Measurements from ENCODE around the gene DNAJB14. TPM values are rescaled to one million over a fixed set of nuclear protein-coding genes. Genes with fewer than 3 reads are reported as not detected.
A peak's percentile ranks its signal among the peaks of the same experiment; 100 is the strongest.

DNAJB14 gene
- 10 to 100 TPM; 59.6 to 63.6 TPM for total RNA-seq

DNA sequence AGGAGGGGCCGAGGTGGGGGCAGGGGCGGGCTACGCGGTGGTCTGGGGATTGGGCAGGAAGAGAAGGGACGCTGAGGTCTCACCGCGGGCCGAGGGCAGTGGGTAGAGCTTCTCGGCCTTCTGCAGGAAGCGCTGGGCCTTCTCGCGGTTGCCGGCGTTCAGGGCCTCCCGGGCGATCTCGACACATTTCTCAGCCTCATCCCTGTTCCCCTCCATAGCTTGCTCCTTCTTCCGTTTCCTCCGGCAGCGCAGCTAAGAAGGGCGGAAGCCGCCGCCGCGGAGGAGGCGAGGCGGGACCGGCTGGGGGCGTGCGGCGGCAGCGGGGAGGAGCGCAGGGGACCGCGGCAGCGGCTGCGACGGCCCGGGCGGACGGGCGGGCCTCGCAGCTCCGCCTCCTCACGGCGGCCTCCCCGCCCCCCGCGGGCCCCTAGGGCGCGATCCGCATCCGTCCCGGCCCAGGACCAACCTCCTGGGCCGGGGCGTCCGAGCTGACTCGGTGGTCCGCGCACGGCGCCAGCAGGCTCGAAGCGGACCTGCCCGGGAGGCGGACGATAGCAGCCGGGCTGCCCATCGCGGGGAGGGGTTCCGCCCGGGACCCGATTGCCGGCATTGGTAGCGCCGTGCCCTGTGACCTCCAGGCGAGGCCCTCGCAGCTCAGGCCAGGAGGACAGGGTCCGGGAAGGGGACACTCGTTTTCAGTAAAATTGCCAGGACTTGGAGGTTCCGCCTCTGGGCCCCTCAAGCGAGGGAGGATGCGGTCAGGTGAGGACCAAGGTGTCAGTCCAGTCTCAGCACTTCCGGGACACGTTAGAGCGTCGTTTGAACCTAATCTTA is at the start of gene DNAJB14:
Gene DNAJB14, minus strand, starts transcription at position 263 of the 834 bp plus-strand sequence. Its CDS starts 47 bp downstream, at position 216.
- no peak within 1 kb of the TSS for H3K4me3 Mint-ChIP-seq
- H3K36me3 Mint-ChIP-seq: peaks cover 41% of the 10 kb centered on the region
- peak; percentile 84 for DNase-seq
- no peaks in the 10 kb centered on the region for H3K9me3 Mint-ChIP-seq (ENCODE audit: low read depth)
- peak within 1 kb of the TSS; percentile 97 for H3K27ac Mint-ChIP-seq
- no peaks in the 10 kb centered on the region for H3K27me3 Mint-ChIP-seq
- H3K4me1 Mint-ChIP-seq: peaks cover 46% of the 10 kb centered on the region
- CTCF ChIA-PET: interaction anchor here (0.9 to 3.4 kb wide), 11 partner anchors 9 to 383 kb away, joined by 3 to 42 read pairs (median 9); partner anchors contain the start of genes DAPP1, LAMTOR3 and TRMT10A
- peak; percentile 54 for ATAC-seq

- CTCF ChIA-PET: no interaction called here
- ATAC-seq (no peak), DNase-seq (no peak)
- H3K27ac Mint-ChIP-seq: no peak overlapping the region
- no peaks in the 10 kb centered on the region for H3K36me3 Mint-ChIP-seq
- H3K4me1 Mint-ChIP-seq: no peaks in the 10 kb centered on the region
- no peak overlapping the region for H3K4me3 Mint-ChIP-seq
- no peaks in the 10 kb centered on the region for H3K9me3 Mint-ChIP-seq (ENCODE audit: low read depth)
- peaks cover 10% of the 10 kb centered on the region for H3K27me3 Mint-ChIP-seq
These were observed 45.3 kb upstream of the DNAJB14 start for GRCh38 chr4:99991741-99992140.

- no peak for ATAC-seq
- H3K4me3 Mint-ChIP-seq: no peak overlapping the region
- H3K36me3 Mint-ChIP-seq: no peaks in the 10 kb centered on the region
These were observed 41.3 kb upstream of the DNAJB14 start for GRCh38 chr4:99987681-99988080.

DNA sequence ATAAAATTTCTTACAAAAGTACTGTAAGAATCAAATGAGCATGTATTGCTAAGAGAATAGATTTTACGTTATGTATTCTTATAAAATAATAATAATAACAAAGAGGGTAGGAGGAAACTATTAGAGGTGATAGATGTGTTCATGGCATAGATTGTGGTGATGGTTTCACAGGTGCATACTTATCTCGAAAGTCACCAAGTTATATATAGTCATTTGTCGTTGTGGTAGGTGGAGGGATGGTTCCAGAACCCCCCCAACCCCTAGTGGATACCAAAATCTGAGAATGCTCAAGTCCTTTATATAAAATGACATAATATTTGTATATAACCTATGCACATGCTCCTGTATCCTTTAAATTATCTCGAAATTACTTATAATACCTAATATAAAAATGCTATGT is 40.4 kb upstream of the DNAJB14 start:
- ATAC-seq (no peak), DNase-seq (no peak)
- Mint-ChIP-seq H3K36me3 (no peaks in the 10 kb centered on the region), H3K27me3 (peaks cover 12% of the 10 kb centered on the region), H3K4me3 (no peak overlapping the region), H3K4me1 (no peaks in the 10 kb centered on the region), H3K27ac (no peak overlapping the region), H3K9me3 (ENCODE audit: low read depth) (no peaks in the 10 kb centered on the region)
- CTCF ChIA-PET: no interaction called here

More at GRCh38 chr4:99987681-99988080, 41.3 kb upstream of the DNAJB14 start:
- Mint-ChIP-seq H3K27me3 (peaks cover 15% of the 10 kb centered on the region), H3K4me1 (no peaks in the 10 kb centered on the region), H3K27ac (no peak overlapping the region), H3K9me3 (ENCODE audit: low read depth) (no peaks in the 10 kb centered on the region)
- CTCF ChIA-PET: interaction anchor here (1.0 kb wide), 1 partner anchor 10 kb away, joined by 5 read pairs; no protein-coding TSS in a partner anchor
- DNase-seq: no peak

DNA sequence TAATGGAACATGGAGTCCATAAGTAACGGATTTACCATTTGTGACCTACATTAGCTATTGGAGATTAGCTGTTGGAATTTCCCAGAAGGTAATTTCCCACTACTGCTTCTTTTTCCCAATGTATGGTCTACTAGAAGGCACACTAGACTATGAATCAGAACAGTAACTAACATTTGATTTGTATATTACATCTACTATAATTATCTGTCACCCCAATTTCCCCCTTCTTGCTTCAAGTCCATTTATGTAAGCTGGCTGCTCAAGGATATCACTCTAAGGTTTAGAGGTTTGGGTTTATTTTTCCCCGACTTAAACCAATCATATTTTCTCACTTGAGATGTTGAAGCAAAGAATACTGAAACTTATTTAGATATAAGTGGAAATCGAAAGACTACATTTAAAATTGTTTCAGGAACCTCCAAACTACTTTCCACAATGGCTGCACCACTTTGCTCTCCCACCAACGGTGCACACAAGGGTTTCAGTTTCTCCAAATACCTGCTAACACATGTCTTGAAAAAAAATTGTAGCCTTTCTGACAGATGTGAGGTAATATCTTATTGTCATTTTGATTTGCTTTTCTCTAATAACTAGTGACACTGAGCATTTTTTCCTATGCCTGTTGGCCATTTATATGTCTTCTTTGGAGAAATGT is 37.0 kb upstream of the DNAJB14 start:
- Mint-ChIP-seq H3K4me3 (no peak overlapping the region), H3K9me3 (ENCODE audit: low read depth) (no peaks in the 10 kb centered on the region), H3K27me3 (peaks cover 7% of the 10 kb centered on the region), H3K27ac (no peak overlapping the region), H3K4me1 (no peaks in the 10 kb centered on the region), H3K36me3 (no peaks in the 10 kb centered on the region)
- DNase-seq: no peak
- ATAC-seq: no peak
- CTCF ChIA-PET: no interaction called here

DNA sequence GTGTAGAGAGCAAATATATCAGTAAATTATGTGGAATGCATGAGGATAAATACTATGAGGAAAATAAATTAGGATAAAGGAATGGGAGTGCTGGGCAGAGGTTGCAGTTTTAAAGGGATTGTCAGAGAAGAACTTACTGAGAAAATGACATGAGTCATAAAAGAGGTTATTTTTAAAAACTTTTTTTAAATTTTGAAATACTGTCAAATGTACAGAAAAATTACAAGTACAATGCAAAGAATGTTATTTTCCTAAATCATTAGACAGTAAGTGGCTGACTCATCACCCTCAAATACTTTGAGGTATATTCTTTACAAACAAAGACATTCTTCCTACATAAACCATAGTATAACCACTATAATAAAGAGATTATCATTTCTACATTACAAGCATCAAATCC is 33.5 kb upstream of the DNAJB14 start:
- ATAC-seq (no peak), DNase-seq (no peak)
- CTCF ChIA-PET: no interaction called here
- H3K27ac Mint-ChIP-seq: no peak overlapping the region
- H3K4me3 Mint-ChIP-seq: no peak overlapping the region
- no peaks in the 10 kb centered on the region for H3K4me1 Mint-ChIP-seq
- no peaks in the 10 kb centered on the region for H3K36me3 Mint-ChIP-seq
- peaks cover 7% of the 10 kb centered on the region for H3K27me3 Mint-ChIP-seq
- H3K9me3 Mint-ChIP-seq (ENCODE audit: low read depth): no peaks in the 10 kb centered on the region

GRCh38 chr4:99971453-99972111 is 25.2 kb upstream of the DNAJB14 start:
- Mint-ChIP-seq H3K36me3 (no peaks in the 10 kb centered on the region), H3K27ac (no peak overlapping the region), H3K4me3 (no peak overlapping the region), H3K9me3 (ENCODE audit: low read depth) (no peaks in the 10 kb centered on the region), H3K27me3 (peaks cover 8% of the 10 kb centered on the region), H3K4me1 (peaks cover 2% of the 10 kb centered on the region)
- ATAC-seq: no peak
- CTCF ChIA-PET: no interaction called here
- no peak for DNase-seq

DNA sequence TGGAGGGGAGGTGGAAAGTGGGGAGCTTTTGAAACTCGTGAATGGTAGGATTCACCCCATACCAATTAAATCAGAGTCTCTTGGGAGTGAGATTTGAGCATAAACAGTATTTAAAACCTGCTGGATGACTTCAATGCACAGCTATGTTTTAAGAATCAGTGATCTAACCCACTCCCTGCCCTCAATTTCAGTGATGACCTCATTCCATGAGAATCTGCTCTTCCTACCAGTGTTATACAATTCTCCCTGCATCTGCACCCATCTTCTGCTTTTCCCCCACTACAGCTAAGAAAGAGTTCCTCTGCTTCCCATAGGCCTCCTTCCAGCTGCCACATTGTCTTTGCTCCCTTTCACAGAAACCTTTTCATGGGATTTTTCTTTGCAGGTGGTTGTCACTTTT is 21.9 kb upstream of the DNAJB14 start:
- H3K4me1 Mint-ChIP-seq: peaks cover 24% of the 10 kb centered on the region
- ATAC-seq: no peak
- peaks cover 3% of the 10 kb centered on the region for H3K36me3 Mint-ChIP-seq
- no peaks in the 10 kb centered on the region for H3K9me3 Mint-ChIP-seq (ENCODE audit: low read depth)
- CTCF ChIA-PET: no interaction called here
- H3K4me3 Mint-ChIP-seq: no peak overlapping the region
- H3K27me3 Mint-ChIP-seq: no peaks in the 10 kb centered on the region
- DNase-seq: no peak
- no peak overlapping the region for H3K27ac Mint-ChIP-seq

DNA sequence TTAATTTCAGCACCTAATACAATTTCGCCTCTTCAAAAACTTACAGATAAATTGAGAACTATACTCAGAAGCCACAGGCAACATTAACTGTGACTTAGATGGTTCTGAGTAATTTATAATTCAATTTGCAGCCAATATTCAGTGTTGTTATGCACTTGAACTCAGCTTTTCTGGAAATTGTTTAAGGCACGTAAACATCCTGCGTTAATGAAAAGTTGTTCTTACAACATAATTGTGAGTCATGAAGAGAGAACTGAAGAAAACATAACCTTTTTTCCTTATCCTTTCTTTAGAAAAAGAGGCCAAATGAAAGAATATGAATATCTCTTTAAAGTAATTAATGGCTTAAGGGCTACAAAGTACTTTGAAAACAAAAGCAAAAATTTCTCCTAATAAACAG is 20.3 kb upstream of the DNAJB14 start:
- H3K9me3 Mint-ChIP-seq (ENCODE audit: low read depth): no peaks in the 10 kb centered on the region
- no peak for ATAC-seq
- no peak overlapping the region for H3K4me3 Mint-ChIP-seq
- H3K4me1 Mint-ChIP-seq: peaks cover 24% of the 10 kb centered on the region
- no peak overlapping the region for H3K27ac Mint-ChIP-seq
- peaks cover 3% of the 10 kb centered on the region for H3K36me3 Mint-ChIP-seq
- H3K27me3 Mint-ChIP-seq: no peaks in the 10 kb centered on the region
- no peak for DNase-seq
- CTCF ChIA-PET: no interaction called here

GRCh38 chr4:99965674-99966350 is 19.4 kb upstream of the DNAJB14 start:
- no peaks in the 10 kb centered on the region for H3K27me3 Mint-ChIP-seq
- DNase-seq: no peak
- no peaks in the 10 kb centered on the region for H3K9me3 Mint-ChIP-seq (ENCODE audit: low read depth)
- H3K36me3 Mint-ChIP-seq: peaks cover 3% of the 10 kb centered on the region
- H3K27ac Mint-ChIP-seq: no peak overlapping the region
- CTCF ChIA-PET: interaction anchor here (1.5 to 1.9 kb wide), 2 partner anchors 15 to 17 kb away, joined by 9 read pairs; partner anchors contain the start of gene H2AZ1
- H3K4me3 Mint-ChIP-seq: no peak overlapping the region
- ATAC-seq: peak; percentile 57
- peaks cover 24% of the 10 kb centered on the region for H3K4me1 Mint-ChIP-seq

- H3K4me3 Mint-ChIP-seq: no peak overlapping the region
- ATAC-seq (no peak), DNase-seq (no peak)
- CTCF ChIA-PET: interaction anchor here (1.5 to 1.9 kb wide), 2 partner anchors 14 to 16 kb away, joined by 9 read pairs; partner anchors contain the start of gene H2AZ1
- H3K4me1 Mint-ChIP-seq: peaks cover 24% of the 10 kb centered on the region
- no peaks in the 10 kb centered on the region for H3K9me3 Mint-ChIP-seq (ENCODE audit: low read depth)
- H3K27ac Mint-ChIP-seq: no peak overlapping the region
- no peaks in the 10 kb centered on the region for H3K27me3 Mint-ChIP-seq
- H3K36me3 Mint-ChIP-seq: peaks cover 3% of the 10 kb centered on the region
These were observed 18.8 kb upstream of the DNAJB14 start for GRCh38 chr4:99965173-99965572.

GRCh38 chr4:99961711-99962110 is 15.3 kb upstream of the DNAJB14 start:
- H3K4me1 Mint-ChIP-seq: peaks cover 23% of the 10 kb centered on the region
- peaks cover 14% of the 10 kb centered on the region for H3K36me3 Mint-ChIP-seq
- CTCF ChIA-PET: interaction anchor here (1.0 to 1.7 kb wide), 3 partner anchors 10 to 36 kb away, joined by 3 to 5 read pairs (median 4); no protein-coding TSS in a partner anchor
- H3K27ac Mint-ChIP-seq: no peak overlapping the region
- DNase-seq (no peak), ATAC-seq (no peak)
- H3K9me3 Mint-ChIP-seq (ENCODE audit: low read depth): peaks cover 2% of the 10 kb centered on the region
- no peaks in the 10 kb centered on the region for H3K27me3 Mint-ChIP-seq
- H3K4me3 Mint-ChIP-seq: no peak overlapping the region

DNA sequence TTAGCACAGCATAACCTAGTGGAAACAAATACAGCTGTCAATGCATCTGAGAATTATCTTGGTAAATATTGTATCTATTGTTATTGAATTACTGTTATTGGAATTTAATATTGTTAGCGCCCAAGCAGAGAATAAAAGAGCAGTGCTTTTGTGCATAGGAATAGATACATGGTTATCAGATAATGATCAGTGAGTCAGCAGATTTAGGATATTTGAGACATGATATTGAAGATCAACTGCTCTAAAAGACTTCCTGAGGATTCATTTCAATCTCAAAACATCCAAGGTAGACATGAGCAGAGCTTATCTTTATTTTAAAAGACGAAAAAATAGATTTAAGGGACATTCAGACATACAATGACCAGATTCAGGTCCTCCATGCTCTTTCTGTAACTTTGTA is 14.2 kb upstream of the DNAJB14 start:
- Mint-ChIP-seq H3K4me3 (no peak overlapping the region), H3K9me3 (ENCODE audit: low read depth) (peaks cover 5% of the 10 kb centered on the region), H3K4me1 (peaks cover 14% of the 10 kb centered on the region), H3K27ac (no peak overlapping the region), H3K27me3 (no peaks in the 10 kb centered on the region), H3K36me3 (peaks cover 21% of the 10 kb centered on the region)
- CTCF ChIA-PET: interaction anchor here (1.0 kb wide), 1 partner anchor 37 kb away, joined by 3 read pairs; no protein-coding TSS in a partner anchor
- ATAC-seq: no peak
- no peak for DNase-seq
